DND-41 (cell line): ENCODE measurements around the gene TMED10.

Experiments used
- ATAC-seq: fragments of 200-7000 bp; cut with Tn5 transposase; 3 replicates; pipeline ENCODE4 v1.9.1; 2021; ENCODE audit warnings: low read depth; ENCODE audit not compliant: insufficient read depth
- DNase-seq: peaks from one replicate; pipeline ENCODE4 v3.0.0-alpha.2; 2020
- H2AFZ ChIP-seq: 2 replicates; pipeline ENCODE4 v1.6.0; 2012; ENCODE audit warnings: low read depth, low read length
- H3K27ac ChIP-seq: 2 replicates; pipeline ENCODE4 v1.5.1; 2012; ENCODE audit warnings: low read length, inconsistent platforms
- H3K27me3 ChIP-seq: fragments of 200-600 bp; sonication (generic); 2 replicates; pipeline ENCODE4 v1.6.0; 2012; ENCODE audit warnings: low read length, mild to moderate bottlenecking, inconsistent platforms; ENCODE audit not compliant: insufficient read depth, poor library complexity
- H3K36me3 ChIP-seq: 2 replicates; pipeline ENCODE4 v1.5.1; 2012; ENCODE audit warnings: low read length, inconsistent platforms; ENCODE audit not compliant: insufficient read depth
- H3K4me1 ChIP-seq: 2 replicates; pipeline ENCODE4 v1.5.1; 2012; ENCODE audit warnings: mild to moderate bottlenecking, low read length; ENCODE audit not compliant: insufficient read depth
- H3K4me2 ChIP-seq: 2 replicates; pipeline ENCODE4 v1.6.0; 2012; ENCODE audit warnings: mild to moderate bottlenecking, moderate library complexity, low read length, inconsistent platforms; ENCODE audit not compliant: insufficient read depth
- H3K4me3 ChIP-seq, 2 experiments: fragments of 200-600 bp in 1 of 2; shearing (Covaris generic) in 1 of 2; 2 replicates each; pipeline ENCODE4 v1.5.1; 2012 to 2016; ENCODE audit warnings: inconsistent platforms in 2 of 2, low read length in 2 of 2, mild to moderate bottlenecking in 2 of 2, low read depth in 1 of 2, moderate library complexity in 1 of 2
- H3K79me2 ChIP-seq: 2 replicates; pipeline ENCODE4 v1.6.0; 2012; ENCODE audit warnings: low read length, inconsistent platforms; ENCODE audit not compliant: insufficient read depth
- H3K9ac ChIP-seq: 2 replicates; pipeline ENCODE4 v1.6.0; 2012; ENCODE audit warnings: low read depth, mild to moderate bottlenecking, inconsistent platforms, low read length, moderate library complexity
- H3K9me3 ChIP-seq: 2 replicates; pipeline ENCODE4 v1.5.1; 2012; ENCODE audit warnings: low read length, moderate library complexity, mild to moderate bottlenecking, inconsistent platforms; ENCODE audit not compliant: insufficient read depth, severe bottlenecking
- H4K20me1 ChIP-seq: 2 replicates; pipeline ENCODE4 v1.6.0; 2012; ENCODE audit warnings: low read length; ENCODE audit not compliant: insufficient read depth
- CTCF ChIP-seq: IDR thresholded peaks from 2 replicates; pipeline ENCODE4 v1.5.1; 2012; ENCODE audit warnings: borderline replicate concordance, low read length, moderate library complexity, mild to moderate bottlenecking; ENCODE audit not compliant: poor library complexity, severe bottlenecking; ENCODE audit errors: extremely low read depth
- EZH2 ChIP-seq: IDR thresholded peaks from 3 replicates; pipeline ENCODE4 v1.6.1; 2012; ENCODE audit warnings: borderline replicate concordance, low read depth, mild to moderate bottlenecking, moderate library complexity, low read length, inconsistent platforms; ENCODE audit not compliant: severe bottlenecking

The TMED10 gene

GRCh38 chr14:75150150-75150549 lies 26.3 kb downstream of the TMED10 start:
- ATAC-seq = no peak
- Histone ChIP-seq H3K4me2 (no peak overlapping the region), H3K36me3 (peaks cover 64% of the 10 kb centered on the region)

GRCh38 chr14:75147423-75148071 lies 28.9 kb downstream of the TMED10 start:
- no peak overlapping the region for H3K4me3 ChIP-seq
- H3K9ac ChIP-seq = no peak overlapping the region
- peaks cover 55% of the 10 kb centered on the region for H3K79me2 ChIP-seq
- ATAC-seq (peak; percentile 64; the same call in 2 of the 3 replicates), DNase-seq (peak; percentile 22)
- peaks cover 41% of the 10 kb centered on the region; the same call in 1 of the 2 replicates for H4K20me1 ChIP-seq
- H3K27ac ChIP-seq = no peak overlapping the region
- no peak overlapping the region for H2AFZ ChIP-seq
- no peak for TF ChIP-seq CTCF
- no peak for TF ChIP-seq EZH2
- no peaks in the 10 kb centered on the region for H3K9me3 ChIP-seq
- no peak overlapping the region for H3K4me2 ChIP-seq
- H3K36me3 ChIP-seq = peaks cover 77% of the 10 kb centered on the region
- no peaks in the 10 kb centered on the region for H3K4me1 ChIP-seq
- no peaks in the 10 kb centered on the region for H3K27me3 ChIP-seq

More at GRCh38 chr14:75150150-75150549, 26.3 kb downstream of the TMED10 start:
- H2AFZ ChIP-seq = no peak overlapping the region
- H3K79me2 ChIP-seq = peaks cover 62% of the 10 kb centered on the region
- H3K4me3 ChIP-seq = no peak overlapping the region
- TF ChIP-seq EZH2 (no peak), CTCF (no peak)
- peaks cover 43% of the 10 kb centered on the region; the same call in 1 of the 2 replicates for H4K20me1 ChIP-seq
- H3K4me1 ChIP-seq = no peaks in the 10 kb centered on the region
- no peaks in the 10 kb centered on the region for H3K9me3 ChIP-seq
- no peaks in the 10 kb centered on the region for H3K27me3 ChIP-seq
- no peak for DNase-seq
- no peak overlapping the region for H3K27ac ChIP-seq
- no peak overlapping the region for H3K9ac ChIP-seq

GRCh38 chr14:75144944-75145343 lies 31.5 kb downstream of the TMED10 start:
- H3K27ac ChIP-seq = no peak overlapping the region
- H3K4me1 ChIP-seq = no peaks in the 10 kb centered on the region
- no peak overlapping the region for H3K9ac ChIP-seq
- H3K4me3 ChIP-seq = no peak overlapping the region
- no peak for TF ChIP-seq EZH2
- no peak for TF ChIP-seq CTCF
- no peak overlapping the region for H3K4me2 ChIP-seq
- H3K9me3 ChIP-seq = no peaks in the 10 kb centered on the region
- peaks cover 66% of the 10 kb centered on the region for H3K36me3 ChIP-seq
- H2AFZ ChIP-seq = no peak overlapping the region
- ATAC-seq (no peak), DNase-seq (no peak)
- peaks cover 38% of the 10 kb centered on the region; the same call in 1 of the 2 replicates for H4K20me1 ChIP-seq
- no peaks in the 10 kb centered on the region for H3K27me3 ChIP-seq
- H3K79me2 ChIP-seq = peaks cover 52% of the 10 kb centered on the region
